ENCODE results near the gene CNP. TPM values are rescaled to one million over a fixed set of nuclear protein-coding genes. Genes with fewer than 3 reads are reported as not detected.

Gene CNP
- 10 to 100 TPM; 21.0 to 26.8 (median 22.9) TPM for total RNA-seq
- polyA plus RNA-seq = 10 to 100 TPM; 17.6 to 22.6 (median 21.2) TPM
- long read RNA-seq, donor 1, full-length matches to known transcripts = 18 of 19 reads
- long read RNA-seq, donor 1, partial matches to known transcripts = 1 of 19 reads
- long read RNA-seq, donor 1, other reads (novel, unspliced or antisense) = 0 of 19 reads
- long read RNA-seq, donor 2, full-length matches to known transcripts = 36 of 44 reads
- long read RNA-seq, donor 2, partial matches to known transcripts = 0 of 44 reads
- long read RNA-seq, donor 2, other reads (novel, unspliced or antisense) = 8 of 44 reads

DNA sequence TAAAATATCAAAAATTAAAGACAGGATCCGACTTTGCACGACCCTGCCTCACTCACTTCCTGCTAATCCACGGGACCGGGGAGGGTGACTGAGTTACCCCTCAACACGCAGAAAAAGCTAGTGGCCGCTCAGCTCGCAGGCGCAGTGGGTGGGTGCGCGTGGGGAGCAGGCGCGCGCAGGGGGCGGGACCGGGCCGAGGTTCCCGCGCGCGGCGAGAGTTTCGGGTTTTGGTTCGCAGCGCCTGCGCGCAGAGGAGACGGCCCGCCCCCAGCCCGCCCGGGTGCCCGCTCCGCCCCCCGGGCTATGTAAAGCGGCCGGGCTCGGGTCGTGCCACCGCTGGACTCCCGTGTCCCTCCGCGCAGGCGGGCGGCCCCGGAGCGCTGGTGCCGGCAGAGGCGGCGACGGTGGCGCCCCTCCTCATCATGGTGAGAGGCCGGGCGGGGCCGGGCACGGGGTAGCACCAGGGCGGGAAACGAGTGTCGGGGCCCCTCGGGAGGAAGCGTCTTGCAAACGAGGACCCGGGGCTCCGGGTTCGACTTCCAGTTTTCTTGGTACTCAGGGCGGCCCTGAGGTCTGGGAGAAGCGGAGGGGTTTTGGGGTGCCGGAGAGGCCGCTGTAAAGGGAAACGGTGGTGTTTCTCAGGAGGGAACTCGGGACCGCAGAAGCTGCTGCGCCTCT, at the start of gene CNP:
Gene CNP (plus strand): TSS at position 333 of the 678 bp plus-strand sequence. CDS start 90 bp downstream, at position 423.
- peak within 1 kb of the TSS; percentile 82 for H3K4me3 ChIP-seq
- peak within 1 kb of the TSS; percentile 89 for H3K27ac ChIP-seq
- H3K36me3 ChIP-seq (ENCODE audit: insufficient read depth in 1 of 2, low read depth in 1 of 2) = peaks cover 0 to 26% of the 10 kb centered on the region in 2 donors
- H3K27me3 ChIP-seq (ENCODE audit: insufficient read depth in 3 of 3, low read length in 2 of 3) = no peaks in the 10 kb centered on the region
- 0 to 1% (median 0%) methylated on average over 39 to 71 of the region's 71 CpGs for WGBS, 3 donors
- intact Hi-C loops (cut with DNase I) = loop anchor here (1.0 to 5.0 kb wide), 3 partner anchors 50 to 190 kb away; partner anchors contain the start of gene DNAJC7 (in 2 of the 2)
- H3K9me3 ChIP-seq = no peaks in the 10 kb centered on the region
- peaks cover 32% of the 10 kb centered on the region for H3K4me1 ChIP-seq
- ATAC-seq (peak; percentile 89 to 93 (median 91)), DNase-seq (peak; percentile 93 to 95)
- TF ChIP-seq CTCF (IDR thresholded peaks at IDR 0.05) = no peak

DNA sequence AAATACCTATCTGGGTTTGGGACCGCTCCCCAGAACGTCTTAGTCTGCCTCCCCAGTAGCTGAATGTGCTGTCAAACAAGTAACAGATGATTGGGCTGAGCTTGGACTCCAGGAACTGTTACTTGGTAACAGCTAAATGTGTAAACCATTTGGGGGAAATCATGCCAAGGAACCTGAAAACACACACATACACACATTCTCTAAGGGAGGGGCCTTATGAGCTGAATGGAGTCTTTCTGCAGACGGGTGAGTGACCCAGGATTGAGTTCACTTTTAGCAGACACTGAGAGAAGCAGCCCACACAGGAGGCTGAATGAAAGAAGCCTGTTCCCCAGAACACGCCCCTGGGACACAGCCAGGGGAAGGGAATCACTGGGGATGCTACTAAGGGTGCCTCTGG, 49.4 kb upstream of the CNP start:
- Histone ChIP-seq H3K4me3 (peak overlapping the region; percentile 98), H3K4me1 (peaks cover 15% of the 10 kb centered on the region), H3K27ac (no peak overlapping the region), H3K27me3 (ENCODE audit: insufficient read depth in 3 of 3, low read length in 2 of 3) (no peaks in the 10 kb centered on the region), H3K9me3 (no peaks in the 10 kb centered on the region), H3K36me3 (ENCODE audit: insufficient read depth in 1 of 2, low read depth in 1 of 2) (peaks cover 0 to 14% of the 10 kb centered on the region in 2 donors)
- intact Hi-C loops (cut with DNase I) = no loop called here
- WGBS, 3 donors = 53 to 70% (median 53%) methylated on average over 4 of the region's 4 CpGs
- ATAC-seq (no peak), DNase-seq (no peak)
- TF ChIP-seq CTCF (IDR thresholded peaks at IDR 0.05) = no peak

GRCh38 chr17:41917679-41918313, 48.8 kb upstream of the CNP start:
- Histone ChIP-seq H3K9me3 (no peaks in the 10 kb centered on the region), H3K4me3 (peak overlapping the region; percentile 98), H3K36me3 (ENCODE audit: insufficient read depth in 1 of 2, low read depth in 1 of 2) (peaks cover 0 to 8% of the 10 kb centered on the region in 2 donors), H3K4me1 (peaks cover 15% of the 10 kb centered on the region), H3K27ac (peak overlapping the region; percentile 84), H3K27me3 (ENCODE audit: insufficient read depth in 3 of 3, low read length in 2 of 3) (no peaks in the 10 kb centered on the region)
- intact Hi-C loops (cut with DNase I) = no loop called here
- DNase-seq (peak; percentile 69 to 86), ATAC-seq (peak in 2 of 4 donors; percentile 9 to 38)
- no peak for TF ChIP-seq CTCF (IDR thresholded peaks at IDR 0.05)
- WGBS, 3 donors = 5 to 7% (median 6%) methylated on average over 24 to 26 of the region's 26 CpGs

DNA sequence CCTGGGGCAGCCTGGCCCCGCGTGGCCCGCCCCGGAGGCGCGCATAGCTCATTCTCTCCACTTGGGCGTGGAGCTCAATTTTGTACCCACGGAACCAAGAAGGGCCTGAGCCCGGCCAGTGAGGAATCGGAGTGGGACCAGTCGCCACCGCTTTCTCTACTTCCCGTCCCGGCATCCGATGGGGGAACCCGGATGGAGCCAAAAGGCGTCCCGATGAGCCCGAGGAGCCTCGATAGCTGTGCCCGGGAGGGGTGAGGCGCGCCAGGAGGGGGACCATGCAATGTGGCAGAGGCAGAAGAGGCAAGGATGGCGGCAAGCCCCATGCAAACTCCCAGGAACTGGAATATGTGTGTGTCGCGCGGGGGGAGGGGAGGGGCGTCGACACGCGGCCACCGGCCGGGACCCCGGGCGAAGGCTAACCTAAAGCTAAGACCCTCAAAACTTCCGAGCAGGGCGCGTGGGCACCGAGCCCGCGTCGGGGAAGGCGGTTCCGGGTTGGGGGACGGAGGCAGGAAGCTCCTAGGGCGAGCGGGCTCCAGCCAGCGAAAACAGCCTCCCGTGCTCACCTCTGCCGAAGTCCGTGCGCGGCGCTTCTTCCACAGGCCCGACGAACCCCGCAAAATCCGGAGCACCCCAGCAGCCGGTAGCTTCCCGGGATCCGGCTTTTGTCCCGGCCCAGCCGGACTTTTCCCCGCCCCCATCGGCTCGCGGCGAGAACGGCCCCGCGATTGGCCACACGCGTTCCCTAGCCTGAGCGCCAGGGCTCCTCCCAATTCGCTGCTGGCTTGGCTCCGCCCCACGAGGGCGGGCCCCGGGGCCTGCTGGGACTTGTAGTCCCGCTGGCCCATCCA, 48.1 kb upstream of the CNP start, which contains the start of gene ACLY:
Gene ACLY (minus strand): TSS at position 638 of the 851 bp plus-strand sequence. CDS start 5,078 bp downstream, outside the sequence.
- peaks cover 0 to under 1% of the 10 kb centered on the region in 2 donors for H3K36me3 ChIP-seq (ENCODE audit: insufficient read depth in 1 of 2, low read depth in 1 of 2)
- peak; percentile 97 to 99 (median 98) for ATAC-seq
- H3K4me3 ChIP-seq = peak within 1 kb of the TSS; percentile 98
- peaks cover 15% of the 10 kb centered on the region for H3K4me1 ChIP-seq
- peak within 1 kb of the TSS; percentile 84 for H3K27ac ChIP-seq
- H3K27me3 ChIP-seq (ENCODE audit: insufficient read depth in 3 of 3, low read length in 2 of 3) = no peaks in the 10 kb centered on the region
- 0 to 1% (median 1%) methylated on average over 66 to 80 of the region's 80 CpGs for WGBS, 3 donors
- no peak for TF ChIP-seq CTCF (IDR thresholded peaks at IDR 0.05)
- DNase-seq = peak; percentile 97 to 98
- intact Hi-C loops (cut with DNase I) = no loop called here
- H3K9me3 ChIP-seq = no peaks in the 10 kb centered on the region

Measured in psoas muscle (tissue), 8 donors.